HG02840 (cell line): ENCODE data around the gene KRTAP19-3.
"Not testable (repeated sequence)": the region's sequence is repeated elsewhere in the genome, so short reads cannot be mapped to it uniquely, and the experiment has no call there.

Source experiments
- ATAC-seq: cut with Tn5 transposase; IDR thresholded peaks from one replicate; pipeline ENCODE4 v1.9.1; 2021; ENCODE audit warnings: mild to moderate bottlenecking, moderate library complexity, moderate number of reproducible peaks; ENCODE audit not compliant: unreplicated experiment, low FRiP score

KRTAP19-3 gene

GRCh38 chr21:30491963-30492428 is at the start of gene KRTAP19-3:
TSS of gene KRTAP19-3 (minus strand) at chr21:30492013. CDS start at chr21:30491957, 56 bp downstream.
- ATAC-seq = no peak

- no peak for ATAC-seq
Measured at GRCh38 chr21:30518876-30519275, 27.1 kb upstream of the KRTAP19-3 start.

- ATAC-seq = no peak
Measured at GRCh38 chr21:30515681-30516080, 23.9 kb upstream of the KRTAP19-3 start.

GRCh38 chr21:30505621-30506205 is 13.9 kb upstream of the KRTAP19-3 start:
- not testable (repeated sequence) for ATAC-seq

GRCh38 chr21:30502041-30502440 is 10.2 kb upstream of the KRTAP19-3 start, which contains the start of gene KRTAP19-5:
TSS of gene KRTAP19-5 (minus strand) at chr21:30502141. CDS start at chr21:30502090, 51 bp downstream.
- no peak for ATAC-seq

- ATAC-seq = no peak
Measured at GRCh38 chr21:30497065-30497464, 5.3 kb upstream of the KRTAP19-3 start, which contains the start of gene KRTAP19-4. TSS of gene KRTAP19-4 (minus strand) at chr21:30497165. CDS start at chr21:30497110, 55 bp downstream.

GRCh38 chr21:30487336-30487735 is 4.5 kb downstream of the KRTAP19-3 start, which contains the start of gene KRTAP19-2:
TSS of gene KRTAP19-2 (minus strand) at chr21:30487436. CDS start at chr21:30487348, 88 bp downstream.
- ATAC-seq = no peak

- ATAC-seq = no peak
Measured at GRCh38 chr21:30486180-30486579, 5.6 kb downstream of the KRTAP19-3 start.

- no peak for ATAC-seq
Measured at GRCh38 chr21:30482130-30482529, 9.7 kb downstream of the KRTAP19-3 start.

GRCh38 chr21:30480145-30480544 is 11.7 kb downstream of the KRTAP19-3 start, which contains the start of gene KRTAP19-1:
TSS of gene KRTAP19-1 (minus strand) at chr21:30480367. CDS start at chr21:30480317, 50 bp downstream.
- ATAC-seq = no peak

- no peak for ATAC-seq
Measured at GRCh38 chr21:30479259-30479658, 12.6 kb downstream of the KRTAP19-3 start.

GRCh38 chr21:30478004-30478403 is 13.8 kb downstream of the KRTAP19-3 start:
- ATAC-seq = no peak

GRCh38 chr21:30468900-30469714 is 22.7 kb downstream of the KRTAP19-3 start:
- no peak for ATAC-seq

GRCh38 chr21:30463713-30464112 is 28.1 kb downstream of the KRTAP19-3 start:
- ATAC-seq = no peak

- ATAC-seq = no peak
Measured at GRCh38 chr21:30448514-30448913, 43.3 kb downstream of the KRTAP19-3 start.

- ATAC-seq = no peak
Measured at GRCh38 chr21:30447056-30447455, 44.8 kb downstream of the KRTAP19-3 start.

- no peak for ATAC-seq
Measured at GRCh38 chr21:30444204-30444603, 47.6 kb downstream of the KRTAP19-3 start.

GRCh38 chr21:30443226-30443625 is 48.6 kb downstream of the KRTAP19-3 start:
- ATAC-seq = no peak
